ENCODE measurements around the gene KCNK10. TPM values are rescaled to one million over a fixed set of nuclear protein-coding genes. Genes with fewer than 3 reads are reported as not detected.

Gene KCNK10
- total RNA-seq, 2 experiments from 2014 or later, result 0.68 to 0.73 TPM

DNA sequence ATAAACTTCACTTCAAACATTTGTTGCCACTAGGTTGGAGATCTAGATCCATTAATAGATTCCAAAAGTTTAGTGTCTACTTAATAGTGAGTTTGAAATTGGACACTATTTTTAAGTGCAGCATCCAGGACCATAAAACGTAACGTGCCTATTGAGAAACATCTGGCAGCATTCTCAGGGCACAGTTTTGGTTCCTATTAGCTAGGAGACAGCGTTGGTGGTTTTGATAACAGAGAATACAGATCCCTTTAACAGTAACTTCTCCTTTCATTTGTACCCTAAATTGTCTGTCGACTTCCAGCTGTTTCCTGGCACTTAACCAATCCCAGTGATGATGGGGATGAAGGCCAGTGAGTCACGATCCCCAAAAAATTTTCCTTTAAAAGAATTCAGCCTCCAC, 25.8 kb downstream of the KCNK10 start:
- Histone ChIP-seq H3K9me3 (ENCODE audit: low read length) (no peaks in the 10 kb centered on the region), H3K36me3 (ENCODE audit: insufficient read depth, low read length) (no peaks in the 10 kb centered on the region), H2AFZ (ENCODE audit: low read length) (no peak overlapping the region), H4K20me1 (ENCODE audit: insufficient read depth, low read length) (no peaks in the 10 kb centered on the region), H3K27ac (ENCODE audit: low read depth, low read length, poor library complexity, severe bottlenecking) (no peak overlapping the region), H3K9me2 (ENCODE audit: insufficient read depth, low read length) (no peaks in the 10 kb centered on the region), H3K4me3 (ENCODE audit: low read depth, low read length, poor library complexity, severe bottlenecking) (no peak overlapping the region), H3K79me2 (ENCODE audit: insufficient read depth, low read depth, low read length) (no peaks in the 10 kb centered on the region), H3K4me1 (ENCODE audit: insufficient read depth, low read length, poor library complexity, severe bottlenecking) (peaks cover 20% of the 10 kb centered on the region), H3K4me2 (ENCODE audit: low read length) (no peak overlapping the region; the same call in 1 of the 2 replicates)
- BruUV-seq (replicated peaks), result no TSS peak
- TF ChIP-seq, protein P1, sequence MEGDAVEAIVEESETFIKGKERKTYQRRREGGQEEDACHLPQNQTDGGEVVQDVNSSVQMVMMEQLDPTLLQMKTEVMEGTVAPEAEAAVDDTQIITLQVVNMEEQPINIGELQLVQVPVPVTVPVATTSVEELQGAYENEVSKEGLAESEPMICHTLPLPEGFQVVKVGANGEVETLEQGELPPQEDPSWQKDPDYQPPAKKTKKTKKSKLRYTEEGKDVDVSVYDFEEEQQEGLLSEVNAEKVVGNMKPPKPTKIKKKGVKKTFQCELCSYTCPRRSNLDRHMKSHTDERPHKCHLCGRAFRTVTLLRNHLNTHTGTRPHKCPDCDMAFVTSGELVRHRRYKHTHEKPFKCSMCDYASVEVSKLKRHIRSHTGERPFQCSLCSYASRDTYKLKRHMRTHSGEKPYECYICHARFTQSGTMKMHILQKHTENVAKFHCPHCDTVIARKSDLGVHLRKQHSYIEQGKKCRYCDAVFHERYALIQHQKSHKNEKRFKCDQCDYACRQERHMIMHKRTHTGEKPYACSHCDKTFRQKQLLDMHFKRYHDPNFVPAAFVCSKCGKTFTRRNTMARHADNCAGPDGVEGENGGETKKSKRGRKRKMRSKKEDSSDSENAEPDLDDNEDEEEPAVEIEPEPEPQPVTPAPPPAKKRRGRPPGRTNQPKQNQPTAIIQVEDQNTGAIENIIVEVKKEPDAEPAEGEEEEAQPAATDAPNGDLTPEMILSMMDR (conservative IDR thresholded peaks at IDR 0.05; ENCODE audit: low read length), result no peak
- TF ChIP-seq EZH2phosphoT487 (IDR thresholded peaks at IDR 0.05; ENCODE audit: borderline replicate concordance, low read depth, low read length), result no peak
- intact Hi-C loops (cut with micrococcal nuclease; ENCODE audit: unreplicated experiment), result no loop called here
- ChIA-PET CTCF (ENCODE audit: unreplicated experiment) (no interaction called here), POLR2A (no interaction called here)
- no peak for DNase-seq (ENCODE audit: low spot score)

DNA sequence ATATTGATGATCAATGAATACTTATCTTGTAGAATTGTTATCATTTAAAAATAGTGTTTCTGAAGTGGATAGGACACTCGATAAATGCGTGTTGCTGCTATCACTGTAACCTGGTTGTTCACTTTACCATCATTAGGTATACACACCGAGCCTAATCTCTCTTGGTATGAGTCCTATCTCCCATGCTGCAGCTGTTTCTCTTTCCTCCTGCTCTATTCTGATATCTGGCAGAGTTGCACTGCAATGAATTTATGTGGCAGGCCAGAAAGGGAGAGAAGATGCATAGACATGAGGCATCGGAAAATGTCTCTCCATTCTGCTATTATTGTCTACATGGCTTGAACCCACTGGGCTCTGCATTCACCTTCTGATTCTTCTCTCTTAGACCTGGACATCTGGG, 26.7 kb downstream of the KCNK10 start:
- Histone ChIP-seq H3K4me1 (ENCODE audit: insufficient read depth, low read length, poor library complexity, severe bottlenecking) (peaks cover 20% of the 10 kb centered on the region), H4K20me1 (ENCODE audit: insufficient read depth, low read length) (no peaks in the 10 kb centered on the region), H3K36me3 (ENCODE audit: insufficient read depth, low read length) (no peaks in the 10 kb centered on the region), H3K79me2 (ENCODE audit: insufficient read depth, low read depth, low read length) (no peaks in the 10 kb centered on the region), H2AFZ (ENCODE audit: low read length) (no peak overlapping the region), H3K9me3 (ENCODE audit: low read length) (no peaks in the 10 kb centered on the region), H3K4me2 (ENCODE audit: low read length) (no peak overlapping the region), H3K4me3 (ENCODE audit: low read depth, low read length, poor library complexity, severe bottlenecking) (no peak overlapping the region), H3K27ac (ENCODE audit: low read depth, low read length, poor library complexity, severe bottlenecking) (no peak overlapping the region), H3K9me2 (ENCODE audit: insufficient read depth, low read length) (no peaks in the 10 kb centered on the region)
- DNase-seq (ENCODE audit: low spot score), result no peak
- intact Hi-C loops (cut with micrococcal nuclease; ENCODE audit: unreplicated experiment), result no loop called here
- ChIA-PET CTCF (ENCODE audit: unreplicated experiment) (no interaction called here), POLR2A (no interaction called here)
- no TSS peak for BruUV-seq (replicated peaks)
- no peak for TF ChIP-seq EZH2phosphoT487 (IDR thresholded peaks at IDR 0.05; ENCODE audit: borderline replicate concordance, low read depth, low read length)
- TF ChIP-seq, protein P1 (conservative IDR thresholded peaks at IDR 0.05; ENCODE audit: low read length), result no peak

DNA sequence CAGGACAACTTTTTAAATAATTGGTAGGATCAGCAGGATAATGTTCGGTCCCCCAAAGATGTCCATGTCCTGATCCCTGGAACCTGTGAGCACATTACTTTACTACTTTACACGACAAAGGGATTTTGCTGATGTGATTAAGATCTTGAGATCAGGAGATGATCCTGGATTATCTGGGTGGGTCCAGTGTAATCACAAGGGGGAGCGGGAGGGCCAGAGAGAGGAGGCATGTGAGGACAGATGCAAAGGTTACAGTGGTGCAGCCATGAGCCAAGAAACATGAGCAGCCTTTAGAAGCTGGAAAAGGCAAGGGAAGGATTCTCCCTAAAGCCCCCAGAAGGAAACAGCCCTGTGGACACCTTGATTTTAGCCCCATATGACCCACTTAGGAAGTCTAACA, 33.1 kb downstream of the KCNK10 start:
- no peaks in the 10 kb centered on the region for H3K79me2 ChIP-seq (ENCODE audit: insufficient read depth, low read depth, low read length)
- H4K20me1 ChIP-seq (ENCODE audit: insufficient read depth, low read length), result no peaks in the 10 kb centered on the region
- no peak for DNase-seq (ENCODE audit: low spot score)
- no peaks in the 10 kb centered on the region for H3K9me3 ChIP-seq (ENCODE audit: low read length)
- H3K4me2 ChIP-seq (ENCODE audit: low read length), result no peak overlapping the region
- no peaks in the 10 kb centered on the region for H3K36me3 ChIP-seq (ENCODE audit: insufficient read depth, low read length)
- ChIA-PET POLR2A (interaction anchor here (0.9 kb wide), 1 partner anchor 13 kb away, joined by 5 read pairs; no protein-coding TSS in a partner anchor), CTCF (ENCODE audit: unreplicated experiment) (no interaction called here)
- intact Hi-C loops (cut with micrococcal nuclease; ENCODE audit: unreplicated experiment), result no loop called here
- H3K27ac ChIP-seq (ENCODE audit: low read depth, low read length, poor library complexity, severe bottlenecking), result no peak overlapping the region
- H3K4me3 ChIP-seq (ENCODE audit: low read depth, low read length, poor library complexity, severe bottlenecking), result no peak overlapping the region
- H3K4me1 ChIP-seq (ENCODE audit: insufficient read depth, low read length, poor library complexity, severe bottlenecking), result no peaks in the 10 kb centered on the region
- TF ChIP-seq EZH2phosphoT487 (IDR thresholded peaks at IDR 0.05; ENCODE audit: borderline replicate concordance, low read depth, low read length), result no peak
- TF ChIP-seq, protein P1 (conservative IDR thresholded peaks at IDR 0.05; ENCODE audit: low read length), result no peak
- H3K9me2 ChIP-seq (ENCODE audit: insufficient read depth, low read length), result no peaks in the 10 kb centered on the region
- no peak overlapping the region for H2AFZ ChIP-seq (ENCODE audit: low read length)
- no TSS peak for BruUV-seq (replicated peaks)

Data from OCI-LY7 (cell line).